Gastrocnemius medialis (tissue), 4 donors: ENCODE measurements around the gene ARHGAP6.

ENCODE experiments used
- POLR2A ChIP-seq, 2 donors: fragments of 450-650 bp; IDR thresholded peaks; one replicate each; pipeline ENCODE4 v1.6.1; 2017; ENCODE audit warnings: antibody characterized with exemption in 2 of 2, mild to moderate bottlenecking in 2 of 2, moderate library complexity in 2 of 2
- TF ChIP-seq, protein P1 (sequence below), 5 experiments: fragments of 450-650 bp in 3 of 5; fragments of 200-600 bp in 2 of 5; sonication (generic) in 2 of 5; IDR thresholded peaks in 4 of 5; conservative IDR thresholded peaks in 1 of 5; 1 replicate in 4 of 5; 2 replicates in 1 of 5; pipeline ENCODE4 v1.5.1; 2016 to 2019; ENCODE audit warnings: antibody characterized with exemption in 5 of 5, mild to moderate bottlenecking in 3 of 5, moderate library complexity in 3 of 5

DNA sequence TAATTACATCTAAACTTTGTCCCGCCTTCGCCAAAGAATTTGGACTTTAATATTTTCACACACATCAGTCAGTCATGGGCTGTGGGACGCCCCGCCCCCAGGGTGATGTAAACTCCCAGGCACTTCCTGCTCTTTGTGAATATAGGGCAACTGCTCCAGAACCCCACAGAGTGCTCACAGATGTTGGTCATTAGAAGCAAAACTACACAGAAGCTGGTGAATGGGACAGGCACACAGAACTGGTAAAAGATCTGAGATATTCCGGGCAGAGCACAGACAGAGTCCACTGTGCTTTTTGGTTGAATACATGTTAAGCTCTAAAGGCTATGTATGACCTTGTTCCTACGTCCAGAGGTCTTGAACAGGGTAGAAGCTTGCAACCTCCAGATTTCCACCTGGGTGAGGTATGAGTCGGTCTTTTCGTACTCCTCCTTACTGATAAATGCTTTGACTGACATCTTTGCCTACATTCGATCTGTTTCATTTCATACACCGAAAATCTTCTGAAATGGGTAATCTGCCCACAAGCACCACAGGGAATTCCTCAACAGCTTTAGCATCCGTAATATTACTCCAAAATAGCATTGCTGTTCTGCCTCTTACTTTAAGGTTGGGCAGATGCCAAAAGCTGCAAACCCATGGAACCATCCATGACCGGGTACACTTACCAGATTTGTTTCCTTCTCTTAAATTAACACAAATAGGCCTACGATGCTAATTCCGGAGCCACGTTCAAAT is 227.9 kb downstream of the ARHGAP6 start:
- TF ChIP-seq POLR2A (IDR thresholded peaks at IDR 0.05): peak in 1 of 2 donors; percentile 10
- TF ChIP-seq, protein P1, sequence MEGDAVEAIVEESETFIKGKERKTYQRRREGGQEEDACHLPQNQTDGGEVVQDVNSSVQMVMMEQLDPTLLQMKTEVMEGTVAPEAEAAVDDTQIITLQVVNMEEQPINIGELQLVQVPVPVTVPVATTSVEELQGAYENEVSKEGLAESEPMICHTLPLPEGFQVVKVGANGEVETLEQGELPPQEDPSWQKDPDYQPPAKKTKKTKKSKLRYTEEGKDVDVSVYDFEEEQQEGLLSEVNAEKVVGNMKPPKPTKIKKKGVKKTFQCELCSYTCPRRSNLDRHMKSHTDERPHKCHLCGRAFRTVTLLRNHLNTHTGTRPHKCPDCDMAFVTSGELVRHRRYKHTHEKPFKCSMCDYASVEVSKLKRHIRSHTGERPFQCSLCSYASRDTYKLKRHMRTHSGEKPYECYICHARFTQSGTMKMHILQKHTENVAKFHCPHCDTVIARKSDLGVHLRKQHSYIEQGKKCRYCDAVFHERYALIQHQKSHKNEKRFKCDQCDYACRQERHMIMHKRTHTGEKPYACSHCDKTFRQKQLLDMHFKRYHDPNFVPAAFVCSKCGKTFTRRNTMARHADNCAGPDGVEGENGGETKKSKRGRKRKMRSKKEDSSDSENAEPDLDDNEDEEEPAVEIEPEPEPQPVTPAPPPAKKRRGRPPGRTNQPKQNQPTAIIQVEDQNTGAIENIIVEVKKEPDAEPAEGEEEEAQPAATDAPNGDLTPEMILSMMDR (IDR thresholded peaks at IDR 0.05 in 4 of 5, conservative IDR thresholded peaks at IDR 0.05 in 1 of 5): no peak
